Activated CD4-positive, alpha-beta T cell treated with anti-CD3 and anti-CD28 coated beads for 1 hour (primary cell): ENCODE data around the gene FNDC1.

Experiments used
- DNase-seq: peaks from one replicate; pipeline ENCODE4 v3.0.0-alpha.2; 2020

The FNDC1 gene

DNA sequence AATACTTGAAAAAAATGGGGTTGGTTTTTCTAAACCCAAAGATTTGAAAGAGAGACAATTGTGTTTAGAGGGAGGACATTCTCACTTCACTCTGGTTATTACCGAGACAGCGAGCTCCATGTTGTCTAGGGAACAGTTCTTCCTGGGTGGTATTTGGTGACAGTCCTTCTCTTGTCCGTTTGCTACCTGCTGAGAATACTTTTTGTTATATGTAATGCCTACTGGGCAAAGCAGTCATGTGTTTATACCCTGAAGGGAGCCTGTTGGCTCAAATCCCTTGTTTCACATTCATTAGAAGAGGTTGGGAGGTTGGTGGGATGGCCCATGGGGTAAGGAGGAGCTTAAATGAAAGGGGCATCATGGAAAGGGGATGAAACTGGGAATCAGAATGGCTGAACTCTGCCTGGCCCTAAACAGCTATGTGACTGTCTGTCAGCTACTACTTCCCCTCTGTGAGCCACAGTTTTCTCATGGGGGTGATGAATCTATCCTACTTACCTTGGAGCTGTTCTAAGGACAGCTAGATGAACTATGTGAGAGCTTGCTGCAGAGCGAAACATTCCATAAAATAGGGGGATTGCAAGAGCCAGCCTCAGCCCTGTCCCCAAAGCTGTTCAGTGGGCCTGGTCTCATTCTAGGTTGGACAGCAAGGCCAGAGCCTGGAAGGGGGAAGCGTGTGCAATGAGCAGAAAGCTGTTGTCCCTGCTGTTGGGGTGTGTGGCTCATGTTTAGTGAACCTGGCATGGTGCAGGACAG lies 43.5 kb downstream of the FNDC1 start:
- DNase-seq = no peak

DNA sequence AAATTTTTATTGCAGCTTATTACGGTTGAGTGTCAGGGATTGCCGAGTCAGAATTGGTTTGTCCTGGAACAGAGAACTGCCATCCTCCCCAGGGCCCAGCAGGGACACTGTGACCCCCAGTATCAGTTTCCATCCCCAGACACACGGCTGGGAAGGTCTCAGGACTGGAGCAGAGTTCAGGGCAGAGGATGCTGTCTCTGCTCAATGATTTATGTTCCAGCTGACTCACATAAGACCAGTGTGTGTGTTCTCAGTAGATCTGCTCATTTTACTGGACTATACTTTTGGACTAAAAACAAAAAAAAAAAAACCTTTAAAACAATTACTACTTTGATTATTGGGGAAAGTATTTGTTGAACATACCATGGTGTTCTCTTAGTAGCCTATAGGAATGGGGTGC lies 44.2 kb downstream of the FNDC1 start:
- no peak for DNase-seq

DNA sequence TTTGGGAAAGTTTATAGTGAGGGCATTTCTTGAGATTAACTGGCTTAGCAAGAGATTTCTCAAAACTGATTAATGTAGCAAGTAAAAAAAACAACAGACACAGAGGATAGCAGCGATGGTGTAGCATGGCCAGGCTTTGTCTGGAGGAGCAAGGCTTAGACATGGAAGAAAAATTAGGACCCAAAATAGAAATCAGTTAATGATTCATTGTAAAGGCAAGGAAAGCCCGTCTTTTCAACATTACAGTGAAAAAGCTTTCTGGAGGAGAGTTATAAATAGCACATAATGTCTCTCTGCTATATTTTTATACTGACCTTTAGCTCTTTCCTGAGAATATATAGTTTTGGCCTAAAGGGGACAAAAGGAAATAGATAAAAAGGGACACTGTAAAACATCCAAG lies 45.1 kb downstream of the FNDC1 start:
- DNase-seq = no peak

DNA sequence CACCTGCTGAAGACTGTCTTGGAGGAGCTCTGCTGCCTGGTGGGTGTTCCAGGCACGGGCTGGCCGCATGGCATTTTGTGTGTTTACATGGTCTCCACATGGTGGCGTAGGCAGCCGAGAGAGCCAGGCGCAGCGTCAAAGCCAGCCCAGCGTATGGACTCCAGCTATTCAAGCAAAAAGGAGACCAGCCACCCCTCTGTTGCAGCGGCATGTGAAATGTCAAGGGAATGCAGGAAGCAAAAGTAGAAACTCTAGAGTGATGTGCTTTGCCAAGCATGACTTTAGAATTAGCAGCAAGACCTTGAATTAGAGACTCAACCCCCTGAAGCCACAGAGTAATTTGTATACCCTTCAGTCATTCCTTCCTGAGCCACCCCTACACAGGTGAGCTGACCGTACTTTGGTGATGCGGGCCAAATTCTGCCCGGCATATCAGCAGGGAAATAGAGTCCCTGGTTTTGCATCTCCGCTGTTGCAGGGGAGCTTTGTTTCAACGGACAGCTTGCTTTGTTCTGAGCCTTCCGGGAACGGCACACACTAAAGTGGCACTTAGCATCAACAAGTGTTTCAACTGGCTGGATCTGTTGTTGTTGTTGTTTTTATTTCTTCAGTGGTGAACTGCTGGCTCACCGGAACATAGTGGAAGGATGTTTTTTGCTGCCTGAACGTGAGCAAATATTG lies 48.5 kb downstream of the FNDC1 start:
- no peak for DNase-seq

DNA sequence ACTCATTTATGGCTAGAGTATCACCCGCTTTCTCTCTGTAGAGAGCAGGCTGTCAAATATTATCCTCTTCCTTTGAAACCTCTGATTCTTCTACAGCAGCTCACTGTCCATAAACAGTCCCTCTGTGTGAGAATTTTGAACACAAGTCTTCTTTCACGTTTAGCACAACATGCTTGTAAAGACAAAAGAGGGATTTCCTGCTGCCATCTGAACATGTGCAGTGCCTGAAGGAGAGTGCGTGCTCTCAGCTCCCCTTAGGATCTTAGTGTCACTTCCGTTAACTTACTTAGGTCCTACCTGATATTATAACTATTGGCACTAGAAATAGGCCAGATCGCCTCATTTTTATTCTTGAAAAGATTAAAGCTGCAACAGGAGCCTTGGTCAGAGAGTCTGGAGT lies 50.9 kb downstream of the FNDC1 start:
- DNase-seq = no peak

DNA sequence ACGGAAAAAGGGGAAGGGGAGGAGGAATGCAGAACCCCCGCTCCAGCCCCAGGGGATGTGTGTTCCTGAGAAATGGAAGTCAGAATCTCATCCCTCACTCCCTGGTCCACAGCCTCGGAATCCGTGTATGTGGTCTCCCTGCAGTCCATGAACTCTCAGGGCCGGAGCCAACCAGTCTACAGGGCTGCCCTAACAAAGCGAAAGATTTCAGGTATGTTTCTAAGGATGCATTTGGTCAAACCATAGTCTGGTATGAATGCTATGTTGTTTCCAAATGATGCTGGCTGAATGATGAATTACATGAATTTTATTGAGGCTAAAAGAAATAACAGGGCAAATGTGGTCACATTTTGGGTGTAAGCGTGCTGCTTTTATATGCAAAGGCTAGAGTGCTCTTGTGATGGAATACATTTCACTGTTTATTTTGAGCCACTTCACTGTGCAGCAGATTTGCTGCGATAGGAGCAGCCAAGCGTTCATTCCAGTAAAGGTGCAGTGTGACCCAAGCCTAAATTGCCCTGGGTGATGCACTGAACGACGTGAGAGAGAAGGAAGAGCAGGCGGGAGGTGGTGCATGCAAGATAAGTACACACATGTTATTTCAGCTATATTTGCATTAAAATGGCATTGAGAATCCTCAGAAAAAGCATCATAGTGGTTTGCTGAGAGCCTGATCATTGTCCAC lies 52.4 kb downstream of the FNDC1 start:
- DNase-seq = no peak

DNA sequence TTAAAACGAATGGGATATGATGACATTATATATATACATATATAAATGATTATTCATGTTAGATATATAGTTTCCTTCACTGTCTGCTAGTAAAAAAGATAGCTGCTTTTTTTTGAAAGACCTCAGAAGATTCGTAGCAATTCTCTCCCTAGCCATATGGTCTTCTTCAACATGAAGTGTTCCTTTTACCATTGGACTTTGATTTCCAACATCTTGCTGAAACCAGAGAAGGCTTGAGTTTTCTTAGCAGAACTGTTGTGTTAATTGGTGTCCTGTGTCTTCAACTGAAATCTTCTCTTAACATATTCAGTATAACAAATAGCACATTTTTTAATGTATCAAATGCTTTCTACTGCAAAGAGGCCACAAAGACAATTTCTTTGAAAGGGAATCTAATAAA lies 55.3 kb downstream of the FNDC1 start:
- no peak for DNase-seq

DNA sequence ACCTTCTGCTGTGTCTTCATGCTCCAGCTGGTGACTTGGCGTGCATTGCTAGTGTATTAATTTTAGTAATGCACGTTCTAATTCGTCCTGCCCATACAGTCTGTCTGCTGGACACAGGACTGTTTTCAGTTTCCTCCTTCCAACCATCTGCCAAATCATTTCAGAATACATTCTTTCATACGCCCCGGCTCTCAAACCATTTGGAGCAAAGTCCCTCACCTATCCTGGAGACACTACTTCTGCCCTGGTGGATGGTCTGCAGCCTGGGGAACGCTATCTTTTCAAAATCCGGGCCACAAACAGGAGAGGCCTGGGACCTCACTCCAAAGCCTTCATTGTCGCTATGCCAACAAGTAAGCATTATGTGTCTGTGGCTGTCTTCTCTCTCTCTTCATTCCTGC lies 60.5 kb downstream of the FNDC1 start:
- no peak for DNase-seq

DNA sequence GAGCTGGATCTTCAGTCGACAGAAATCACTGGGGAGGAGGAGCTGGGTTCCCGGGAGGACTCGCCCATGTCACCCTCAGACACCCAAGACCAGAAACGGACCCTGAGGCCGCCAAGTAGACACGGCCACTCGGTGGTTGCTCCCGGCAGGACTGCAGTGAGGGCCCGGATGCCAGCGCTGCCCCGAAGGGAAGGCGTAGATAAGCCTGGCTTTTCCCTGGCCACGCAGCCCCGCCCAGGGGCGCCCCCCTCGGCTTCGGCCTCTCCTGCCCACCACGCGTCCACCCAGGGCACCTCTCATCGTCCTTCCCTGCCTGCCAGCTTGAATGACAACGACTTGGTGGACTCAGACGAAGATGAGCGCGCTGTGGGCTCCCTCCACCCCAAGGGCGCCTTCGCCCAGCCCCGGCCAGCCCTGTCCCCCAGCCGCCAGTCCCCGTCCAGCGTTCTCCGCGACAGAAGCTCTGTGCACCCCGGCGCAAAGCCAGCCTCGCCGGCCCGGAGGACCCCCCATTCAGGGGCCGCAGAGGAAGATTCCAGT lies 63.0 kb downstream of the FNDC1 start:
- no peak for DNase-seq

DNA sequence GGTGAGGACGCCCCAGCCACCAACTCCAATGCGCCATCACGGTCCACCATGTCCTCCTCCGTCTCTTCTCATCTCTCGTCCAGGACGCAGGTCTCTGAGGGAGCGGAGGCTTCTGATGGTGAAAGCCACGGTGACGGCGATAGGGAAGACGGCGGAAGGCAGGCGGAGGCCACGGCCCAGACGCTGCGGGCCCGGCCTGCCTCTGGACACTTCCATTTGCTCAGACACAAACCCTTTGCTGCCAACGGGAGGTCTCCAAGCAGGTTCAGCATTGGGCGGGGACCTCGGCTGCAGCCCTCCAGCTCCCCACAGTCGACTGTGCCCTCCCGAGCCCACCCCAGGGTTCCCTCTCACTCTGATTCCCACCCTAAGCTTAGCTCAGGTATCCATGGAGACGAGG lies 63.6 kb downstream of the FNDC1 start:
- no peak for DNase-seq

DNA sequence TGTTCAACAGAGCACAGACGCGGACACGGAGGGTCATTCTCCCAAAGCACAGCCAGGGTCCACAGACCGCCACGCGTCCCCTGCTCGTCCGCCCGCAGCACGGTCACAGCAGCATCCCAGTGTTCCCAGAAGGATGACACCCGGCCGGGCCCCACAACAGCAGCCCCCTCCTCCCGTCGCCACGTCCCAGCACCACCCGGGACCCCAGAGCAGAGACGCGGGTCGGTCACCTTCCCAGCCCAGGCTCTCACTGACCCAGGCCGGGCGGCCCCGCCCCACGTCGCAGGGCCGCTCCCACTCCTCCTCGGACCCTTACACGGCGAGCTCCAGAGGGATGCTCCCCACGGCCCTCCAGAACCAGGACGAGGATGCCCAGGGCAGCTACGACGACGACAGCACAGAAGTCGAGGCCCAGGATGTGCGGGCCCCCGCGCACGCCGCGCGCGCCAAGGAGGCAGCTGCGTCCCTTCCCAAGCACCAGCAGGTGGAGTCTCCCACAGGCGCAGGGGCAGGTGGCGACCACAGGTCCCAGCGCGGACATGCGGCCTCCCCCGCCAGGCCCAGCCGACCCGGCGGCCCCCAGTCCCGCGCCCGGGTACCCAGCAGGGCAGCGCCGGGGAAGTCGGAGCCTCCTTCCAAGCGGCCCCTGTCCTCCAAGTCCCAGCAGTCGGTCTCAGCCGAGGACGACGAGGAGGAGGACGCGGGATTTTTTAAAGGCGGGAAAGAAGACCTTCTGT lies 64.3 kb downstream of the FNDC1 start:
- no peak for DNase-seq

DNA sequence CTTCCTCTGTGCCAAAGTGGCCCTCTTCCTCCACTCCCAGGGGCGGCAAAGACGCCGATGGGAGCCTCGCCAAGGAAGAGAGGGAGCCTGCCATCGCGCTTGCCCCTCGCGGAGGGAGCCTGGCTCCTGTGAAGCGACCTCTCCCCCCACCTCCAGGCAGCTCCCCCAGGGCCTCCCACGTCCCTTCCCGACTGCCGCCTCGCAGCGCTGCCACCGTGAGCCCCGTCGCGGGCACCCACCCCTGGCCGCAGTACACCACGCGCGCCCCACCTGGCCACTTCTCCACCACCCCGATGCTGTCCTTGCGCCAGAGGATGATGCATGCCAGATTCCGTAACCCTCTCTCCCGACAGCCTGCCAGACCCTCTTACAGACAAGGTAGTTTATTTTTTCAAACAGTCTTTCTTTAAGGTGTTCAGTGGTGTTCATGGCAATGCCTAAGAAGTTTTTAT lies 64.9 kb downstream of the FNDC1 start:
- no peak for DNase-seq

DNA sequence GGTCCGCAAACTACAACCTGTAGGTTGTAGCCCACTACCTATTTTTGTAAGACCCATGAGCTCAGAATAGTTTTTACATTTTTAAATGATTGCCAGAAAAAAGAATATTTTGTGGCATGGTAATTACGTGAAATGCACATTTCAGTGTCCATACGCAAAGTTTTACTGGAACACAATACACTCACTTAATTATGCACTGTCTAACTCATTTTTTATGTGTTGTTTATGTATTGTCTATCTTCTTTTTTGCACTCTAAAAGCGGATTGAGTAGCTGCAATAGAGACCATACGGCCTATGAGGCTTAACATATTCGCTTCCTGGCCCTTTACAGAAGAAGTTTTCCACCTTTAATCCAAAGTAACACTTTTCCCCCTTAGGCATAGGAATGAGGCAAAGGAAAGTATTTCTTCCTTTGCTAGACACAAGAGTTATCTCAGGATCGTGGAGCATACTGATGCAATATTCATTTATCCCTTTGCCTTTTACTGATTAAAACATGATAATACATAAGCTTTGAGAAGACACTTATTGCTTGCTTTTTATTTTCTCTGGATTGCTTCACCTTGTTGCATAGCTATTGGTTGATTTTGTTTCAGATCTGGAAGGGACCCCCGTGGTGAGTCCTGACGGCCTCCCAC lies 69.8 kb downstream of the FNDC1 start:
- no peak for DNase-seq

DNA sequence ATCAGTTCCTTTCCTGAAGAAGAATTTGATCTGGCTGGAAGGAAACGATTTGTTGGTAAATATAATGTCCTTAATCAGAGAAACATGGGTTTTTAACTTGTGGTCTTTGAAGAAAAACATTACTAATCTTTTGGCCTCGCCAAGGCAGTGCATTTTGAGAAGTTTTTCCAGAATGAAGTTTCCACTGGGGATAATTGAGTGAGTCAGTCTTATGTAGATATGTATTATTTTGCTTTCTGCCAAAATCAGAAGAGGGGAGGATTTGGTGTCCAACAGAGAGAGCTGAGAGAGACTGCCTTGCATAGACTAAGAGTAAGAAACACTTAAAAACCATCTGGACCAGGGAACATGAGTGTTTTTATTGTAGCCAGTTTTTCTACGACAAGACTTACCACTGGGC lies 79.9 kb downstream of the FNDC1 start:
- no peak for DNase-seq

DNA sequence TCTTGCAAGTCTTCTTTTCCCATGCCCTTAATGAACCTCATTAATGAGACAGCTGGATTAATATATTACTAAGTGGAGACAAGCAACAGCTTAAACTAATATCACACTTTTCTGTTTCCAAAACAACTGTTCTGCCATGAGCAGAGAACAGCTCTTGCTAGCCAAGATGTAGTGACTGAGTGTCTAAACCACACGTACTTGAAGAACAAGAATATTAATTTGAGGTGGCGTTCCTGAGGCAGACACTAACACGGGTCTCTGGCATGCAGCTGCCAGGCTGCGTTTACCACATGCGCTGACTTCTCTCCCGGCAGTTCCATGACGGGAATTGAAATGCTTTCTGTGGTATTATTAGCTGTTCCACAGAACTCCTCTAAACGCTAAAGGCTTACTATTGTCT lies 80.6 kb downstream of the FNDC1 start:
- DNase-seq = no peak

DNA sequence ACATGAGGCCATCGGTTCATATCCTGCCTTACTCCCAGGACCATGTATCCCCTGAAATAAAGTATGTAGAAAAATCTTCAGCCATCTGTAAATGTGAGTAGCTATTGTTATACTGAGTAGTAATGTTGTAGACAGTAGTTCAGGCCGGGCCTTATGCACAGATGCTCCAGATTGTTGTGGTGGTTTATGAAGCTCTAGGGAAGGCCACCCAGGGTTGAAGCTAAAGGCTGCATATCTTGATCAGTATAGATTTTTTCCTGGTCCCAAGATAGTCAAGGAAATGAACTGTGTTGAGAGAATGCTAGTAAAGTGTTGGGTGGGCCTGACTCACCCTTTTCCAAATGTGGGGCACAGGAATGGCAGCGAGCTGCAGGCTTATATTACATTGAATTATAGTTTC lies 81.4 kb downstream of the FNDC1 start:
- DNase-seq = no peak

DNA sequence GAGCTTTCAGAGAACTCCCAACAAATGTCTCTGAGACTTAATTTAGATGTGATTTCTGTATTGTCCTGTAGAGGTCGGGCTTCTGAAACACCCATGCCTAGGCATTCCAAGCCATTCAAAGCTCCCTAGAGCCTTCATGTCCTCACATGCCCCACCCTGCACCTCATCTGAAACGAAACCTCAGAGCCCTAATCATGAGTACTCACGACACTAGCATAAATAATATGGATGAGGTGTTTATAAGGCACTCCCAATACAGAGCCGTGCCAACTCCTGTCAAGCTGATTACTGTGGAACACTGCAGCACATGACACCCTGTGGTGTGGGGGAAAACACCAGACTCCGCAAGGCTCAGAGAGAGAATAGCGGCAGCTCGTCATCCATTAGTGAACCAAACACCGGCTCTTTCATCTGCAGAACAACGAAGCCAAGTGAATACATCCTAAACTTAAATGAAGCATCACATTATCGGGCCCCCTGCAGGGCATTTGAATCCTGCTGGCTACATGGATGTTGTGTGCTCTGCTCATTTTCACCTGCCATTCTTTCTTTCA lies 83.8 kb downstream of the FNDC1 start:
- DNase-seq = no peak

DNA sequence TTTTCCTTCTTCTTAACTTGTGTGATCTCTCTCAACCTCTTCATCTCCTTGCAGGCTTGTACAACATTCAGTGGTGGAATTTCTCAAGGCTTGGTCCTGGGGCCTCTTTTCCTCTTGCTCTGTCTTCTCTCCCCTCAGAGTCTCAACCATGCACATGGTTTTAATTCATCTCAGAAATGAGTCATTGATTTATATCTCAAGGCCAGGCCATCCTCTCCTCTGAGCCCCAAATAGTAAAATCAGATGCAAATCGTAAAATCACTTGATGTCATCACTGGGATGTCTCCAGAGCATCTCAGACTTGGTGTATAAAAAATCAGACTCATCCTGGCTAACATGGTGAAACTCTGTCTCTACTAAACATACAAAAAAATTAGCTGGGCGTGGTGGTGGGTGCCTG lies 85.0 kb downstream of the FNDC1 start:
- DNase-seq = no peak

DNA sequence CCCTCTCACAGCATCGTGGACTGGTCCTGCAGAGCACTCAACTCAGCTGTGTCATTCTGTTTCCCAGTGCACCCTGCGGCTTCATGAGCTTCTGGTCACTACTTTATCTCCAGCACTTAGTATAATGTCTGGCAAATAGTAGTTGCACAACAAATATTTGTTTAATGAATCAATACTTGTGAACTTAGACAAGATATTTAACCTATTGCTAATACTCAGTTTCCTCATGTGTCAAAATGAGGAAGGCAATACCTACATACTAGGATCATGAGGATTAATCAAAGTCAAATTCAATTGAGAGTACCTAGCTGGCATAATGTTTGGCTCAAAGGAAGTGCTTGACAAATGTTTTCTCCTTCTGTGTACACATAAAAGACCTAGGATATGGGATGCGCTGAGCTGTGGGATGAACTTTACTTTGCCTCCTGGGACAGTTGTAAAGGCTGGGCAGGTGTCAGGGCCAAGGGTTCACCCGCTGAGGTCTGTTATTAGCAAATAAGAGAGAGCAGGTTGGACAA lies 86.3 kb downstream of the FNDC1 start:
- DNase-seq = no peak

DNA sequence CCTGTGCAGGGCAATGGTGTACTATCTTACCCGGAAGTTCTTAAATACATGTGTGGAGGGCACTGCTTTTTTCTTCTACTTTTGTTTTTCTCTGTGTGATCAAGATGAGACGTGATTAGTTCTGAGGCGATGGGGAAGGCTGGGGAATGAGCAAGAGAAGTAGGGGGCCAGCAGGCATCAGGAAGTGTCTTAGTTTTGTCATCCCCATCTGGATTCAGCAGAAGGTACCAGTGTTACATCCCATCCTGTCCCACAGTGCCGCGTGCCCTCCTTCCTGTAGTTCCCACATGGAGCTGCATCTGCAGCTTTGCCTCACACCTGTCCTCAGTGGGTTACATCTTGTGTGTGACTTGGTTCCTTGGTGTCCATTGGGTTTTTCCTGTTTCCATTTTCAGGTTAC lies 86.9 kb downstream of the FNDC1 start:
- no peak for DNase-seq

DNA sequence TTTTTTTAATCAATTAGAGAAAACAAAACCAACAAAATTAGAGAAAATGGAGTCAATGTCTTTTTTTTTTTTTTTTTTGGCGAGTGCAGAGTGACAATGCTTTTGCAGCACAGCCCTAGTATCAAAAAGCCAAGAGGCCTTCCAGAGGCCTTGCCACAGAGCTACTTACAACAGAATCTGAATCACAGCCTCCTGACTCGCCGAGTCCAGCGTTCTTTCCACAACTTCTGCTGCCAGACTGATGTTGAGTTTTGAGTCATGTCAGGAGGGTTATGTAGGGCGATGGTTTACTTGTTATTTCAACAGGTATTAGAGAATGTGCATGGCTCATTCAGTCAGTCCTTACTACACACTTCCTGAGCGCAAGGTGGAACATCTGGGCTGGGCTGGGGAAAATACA lies 88.6 kb downstream of the FNDC1 start:
- DNase-seq = no peak
